Endothelial cell of umbilical vein (primary cell): Measurements from ENCODE around the gene DAGLB. TPM values are rescaled to one million over a fixed set of nuclear protein-coding genes. Genes with fewer than 3 reads are reported as not detected.

Experiments
- BruUV-seq: library from RNA; stranded (reverse); fragments of 400-500 nt; replicated peaks from 2 replicates; lab custom pipeline; 2021; lab: Mats Ljungman, UMichigan
- CTCF ChIA-PET: fragments of 300-600, 350-600 bp; sonication (Branson Sonifier 250); formaldehyde crosslinking; loops from one replicate; lab custom pipeline; 2021; ENCODE audit warnings: antibody characterized with exemption, inconsistent platforms; lab: Charles Lee
- POLR2A ChIA-PET: fragments of 300-600, 350-600 bp; sonication (Branson Sonifier 250); formaldehyde crosslinking; loops from one replicate; lab custom pipeline; 2021; ENCODE audit warnings: antibody characterized with exemption, inconsistent platforms; lab: Charles Lee
- DNase-seq: peaks from one replicate; pipeline ENCODE4 v3.0.0-alpha.2; 2011; ENCODE audit warnings: low read depth, low spot score
- FAIRE-seq: peaks from 2 replicates; lab custom pipeline; 2011; peaks lifted over from hg19 to GRCh38; lab: Jason Lieb, UNC
- H2AFZ ChIP-seq: 2 replicates; pipeline ENCODE4 v1.6.0; 2012; ENCODE audit warnings: low read depth, low read length, control low read depth, inconsistent platforms
- H3K27ac ChIP-seq: 2 replicates; pipeline ENCODE4 v1.5.1; 2011; ENCODE audit warnings: low read depth, mild to moderate bottlenecking, control low read depth, low read length, moderate library complexity; ENCODE audit not compliant: insufficient read depth
- H3K27me3 ChIP-seq, 2 experiments: 2 replicates each; pipeline versions ENCODE4 v1.6.0 to v1.6.1; 2011; ENCODE audit warnings: low read length in 2 of 2, mixed read lengths in 1 of 2; ENCODE audit not compliant: control insufficient read depth in 2 of 2, insufficient read depth in 2 of 2
- H3K36me3 ChIP-seq, 2 experiments: 2 replicates in 1 of 2; 3 replicates in 1 of 2; pipeline ENCODE4 v1.5.1; 2011; ENCODE audit warnings: low read length in 2 of 2, mild to moderate bottlenecking in 1 of 2, moderate library complexity in 1 of 2; ENCODE audit not compliant: control insufficient read depth in 2 of 2, insufficient read depth in 2 of 2; ENCODE audit errors: extremely low read depth in 1 of 2
- H3K4me1 ChIP-seq: 3 replicates; pipeline ENCODE4 v1.5.1; 2011; ENCODE audit warnings: mild to moderate bottlenecking, low read length; ENCODE audit not compliant: control insufficient read depth, insufficient read depth; ENCODE audit errors: extremely low read depth
- H3K4me2 ChIP-seq: 2 replicates; pipeline ENCODE4 v1.6.1; 2011; ENCODE audit warnings: low read length, control low read depth, mixed read lengths; ENCODE audit not compliant: insufficient read depth
- H3K4me3 ChIP-seq, 3 experiments: fragments of 200-600 bp in 1 of 3; sonication (generic), shearing (Covaris generic) in 1 of 3; replicated peaks in 1 of 3; 2 replicates each; pipeline ENCODE4 v1.5.1; 2011 to 2016; ENCODE audit warnings: control low read depth in 3 of 3, low read length in 3 of 3, mild to moderate bottlenecking in 2 of 3, inconsistent platforms in 1 of 3, low read depth in 1 of 3, moderate library complexity in 1 of 3; ENCODE audit not compliant: insufficient read depth in 1 of 3
- H3K79me2 ChIP-seq: 2 replicates; pipeline ENCODE4 v1.6.0; 2012; ENCODE audit warnings: low read length, inconsistent platforms; ENCODE audit not compliant: control insufficient read depth, insufficient read depth
- H3K9ac ChIP-seq: replicated peaks from 2 replicates; pipeline ENCODE3; 2011; ENCODE audit warnings: low read length, control low read depth; ENCODE audit not compliant: insufficient read depth; ENCODE audit errors: extremely low read depth
- H3K9me1 ChIP-seq: replicated peaks from 3 replicates; pipeline ENCODE4 v1.6.0; 2011; ENCODE audit warnings: mild to moderate bottlenecking, low read length; ENCODE audit not compliant: control insufficient read depth, insufficient read depth; ENCODE audit errors: extremely low read depth
- H3K9me3 ChIP-seq: replicated peaks from 2 replicates; pipeline ENCODE4 v1.5.1; 2012; ENCODE audit warnings: low read length, inconsistent platforms; ENCODE audit not compliant: control insufficient read depth, insufficient read depth
- H4K20me1 ChIP-seq: replicated peaks from 2 replicates; pipeline ENCODE3; 2011; ENCODE audit warnings: mild to moderate bottlenecking, low read length; ENCODE audit not compliant: control insufficient read depth, insufficient read depth; ENCODE audit errors: extremely low read depth
- EZH2 ChIP-seq: IDR thresholded peaks from 2 replicates; pipeline ENCODE4 v1.6.1; 2012; ENCODE audit warnings: borderline replicate concordance, low read depth, mild to moderate bottlenecking, moderate library complexity, low read length, inconsistent platforms; ENCODE audit not compliant: severe bottlenecking
- FOS ChIP-seq: IDR thresholded peaks from 2 replicates; pipeline ENCODE4 v1.6.1; 2011; ENCODE audit warnings: mild to moderate bottlenecking, low read length, moderate library complexity, borderline replicate concordance; ENCODE audit not compliant: insufficient read depth
- GATA2 ChIP-seq: IDR thresholded peaks from 2 replicates; pipeline ENCODE4 v1.7.0; 2011; ENCODE audit warnings: low read depth, mild to moderate bottlenecking, moderate library complexity, mixed read lengths, low read length; ENCODE audit not compliant: insufficient read length, insufficient read depth
- JUN ChIP-seq: IDR thresholded peaks from 2 replicates; pipeline ENCODE4 v1.6.1; 2011; ENCODE audit warnings: borderline replicate concordance, low read depth; ENCODE audit not compliant: insufficient read length, insufficient read depth
- MAX ChIP-seq: IDR thresholded peaks from 2 replicates; pipeline ENCODE4 v1.6.1; 2011; ENCODE audit not compliant: insufficient read depth, insufficient read length
- MYC ChIP-seq: IDR thresholded peaks from one replicate; pipeline ENCODE4 v1.6.1; 2011; ENCODE audit warnings: mild to moderate bottlenecking, low read depth, low read length
- POLR2A ChIP-seq: IDR thresholded peaks from 2 replicates; pipeline ENCODE4 v1.6.1; 2012; ENCODE audit warnings: low read depth, mild to moderate bottlenecking, control low read depth, low read length
- POLR2AphosphoS5 ChIP-seq: IDR thresholded peaks from 2 replicates; pipeline ENCODE4 v1.6.1; 2012; ENCODE audit warnings: low read depth, mild to moderate bottlenecking, control low read depth, low read length, moderate library complexity; ENCODE audit not compliant: insufficient read depth
- dilution Hi-C: fragments of 300-500 bp; cut with MboI; formaldehyde crosslinking; loops from one replicate; pipeline ENCODE4 v1.15.0; 2019; ENCODE audit warnings: low sequenced_read_pairs; ENCODE audit not compliant: extremely low pct_ligation_motif_present
- intact Hi-C: fragments of 100-400 bp; cut with micrococcal nuclease; formaldehyde crosslinking; loops from one replicate; pipeline ENCODE4 v1.10.0; 2022
- polyA plus RNA-seq, 4 experiments: library from polyadenylated mRNA; depleted of rRNA in 3 of 4; stranded (reverse) in 3 of 4; unstranded in 1 of 4; fragments of >200 nt; gene quantifications; 2 replicates each; pipeline versions ENCODE4 v1.2.1 to v1.2.3, GENCODE V29; 2011 to 2012; ENCODE audit warnings: missing spikeins in 1 of 4
- total RNA-seq: library from RNA; stranded (reverse); gene quantifications from 2 replicates; pipeline ENCODE4 v1.2.3, GENCODE V29; 2021
- TF ChIP-seq, protein P1 (sequence below), 2 donors: IDR thresholded peaks; 1 replicate in 1 of 2; 2 replicates in 1 of 2; pipeline ENCODE4 v1.5.1; 2011; ENCODE audit warnings: low read length in 2 of 2, mild to moderate bottlenecking in 2 of 2, moderate library complexity in 2 of 2, control low read depth in 1 of 2, inconsistent platforms in 1 of 2, low read depth in 1 of 2; ENCODE audit not compliant: insufficient read depth in 1 of 2; ENCODE audit errors: extremely low read depth in 1 of 2

The DAGLB gene
- total and polyA plus RNA-seq, 2 donors (not counting 3 experiments of a cell fraction or from before 2014, with no cell fraction given): 28.2 to 48.2 TPM

DNA sequence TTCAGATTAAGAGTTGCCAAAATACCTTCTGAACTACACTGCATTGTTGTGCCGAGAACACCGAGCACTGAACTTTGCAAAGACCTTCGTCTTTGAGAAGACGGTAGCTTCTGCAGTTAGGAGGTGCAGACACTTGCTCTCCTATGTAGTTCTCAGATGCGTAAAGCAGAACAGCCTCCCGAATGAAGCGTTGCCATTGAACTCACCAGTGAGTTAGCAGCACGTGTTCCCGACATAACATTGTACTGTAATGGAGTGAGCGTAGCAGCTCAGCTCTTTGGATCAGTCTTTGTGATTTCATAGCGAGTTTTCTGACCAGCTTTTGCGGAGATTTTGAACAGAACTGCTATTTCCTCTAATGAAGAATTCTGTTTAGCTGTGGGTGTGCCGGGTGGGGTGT is 45.0 kb downstream of the DAGLB start:
- intact Hi-C loops: no loop called here
- TSS peak; percentile 34 for BruUV-seq
- no peak overlapping the region for H3K9ac ChIP-seq
- peaks cover 53% of the 10 kb centered on the region for H3K79me2 ChIP-seq
- ChIA-PET POLR2A (no interaction called here), CTCF (no interaction called here)
- TF ChIP-seq POLR2A (no peak), GATA2 (no peak), FOS (no peak), MAX (no peak), MYC (no peak), JUN (no peak), POLR2AphosphoS5 (no peak), EZH2 (no peak)
- TF ChIP-seq, protein P1, sequence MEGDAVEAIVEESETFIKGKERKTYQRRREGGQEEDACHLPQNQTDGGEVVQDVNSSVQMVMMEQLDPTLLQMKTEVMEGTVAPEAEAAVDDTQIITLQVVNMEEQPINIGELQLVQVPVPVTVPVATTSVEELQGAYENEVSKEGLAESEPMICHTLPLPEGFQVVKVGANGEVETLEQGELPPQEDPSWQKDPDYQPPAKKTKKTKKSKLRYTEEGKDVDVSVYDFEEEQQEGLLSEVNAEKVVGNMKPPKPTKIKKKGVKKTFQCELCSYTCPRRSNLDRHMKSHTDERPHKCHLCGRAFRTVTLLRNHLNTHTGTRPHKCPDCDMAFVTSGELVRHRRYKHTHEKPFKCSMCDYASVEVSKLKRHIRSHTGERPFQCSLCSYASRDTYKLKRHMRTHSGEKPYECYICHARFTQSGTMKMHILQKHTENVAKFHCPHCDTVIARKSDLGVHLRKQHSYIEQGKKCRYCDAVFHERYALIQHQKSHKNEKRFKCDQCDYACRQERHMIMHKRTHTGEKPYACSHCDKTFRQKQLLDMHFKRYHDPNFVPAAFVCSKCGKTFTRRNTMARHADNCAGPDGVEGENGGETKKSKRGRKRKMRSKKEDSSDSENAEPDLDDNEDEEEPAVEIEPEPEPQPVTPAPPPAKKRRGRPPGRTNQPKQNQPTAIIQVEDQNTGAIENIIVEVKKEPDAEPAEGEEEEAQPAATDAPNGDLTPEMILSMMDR (IDR thresholded peaks at IDR 0.05; ENCODE audit: extremely low read depth in 1 of 2, insufficient read depth in 1 of 2, low read depth in 1 of 2, low read length in 2 of 2): no peak
- H3K36me3 ChIP-seq: peaks cover 23 to 24% of the 10 kb centered on the region in 2 experiments
- peaks cover 3% of the 10 kb centered on the region for H4K20me1 ChIP-seq
- H3K27me3 ChIP-seq: no peaks in the 10 kb centered on the region
- no peak overlapping the region for H3K27ac ChIP-seq
- no peak overlapping the region for H3K4me2 ChIP-seq
- no peak for FAIRE-seq
- H3K9me1 ChIP-seq: no peaks in the 10 kb centered on the region
- no peaks in the 10 kb centered on the region for H3K9me3 ChIP-seq
- no peak overlapping the region for H3K4me3 ChIP-seq
- dilution Hi-C loops: no loop called here
- H3K4me1 ChIP-seq: no peaks in the 10 kb centered on the region
- DNase-seq: no peak
- H2AFZ ChIP-seq: no peak overlapping the region
